A204.1 (cell line): ENCODE measurements around the gene SPANXC.
"Not testable (repeated sequence)": the region's sequence is repeated elsewhere in the genome, so short reads cannot be mapped to it uniquely, and the experiment has no call there.

Source experiments
- FAIRE-seq: peaks from 2 replicates; lab custom pipeline; 2012; peaks lifted over from hg19 to GRCh38; lab: Jason Lieb, UNC

SPANXC gene

GRCh38 chrX:141242417-141242816, at the start of gene SPANXC:
TSS of gene SPANXC (minus strand) at chrX:141242517. CDS start at chrX:141242457, 60 bp downstream.
- not testable (repeated sequence) for FAIRE-seq

- no peak for FAIRE-seq
These were observed 37.2 kb upstream of the SPANXC start for GRCh38 chrX:141279476-141279875.

- no peak for FAIRE-seq
These were observed 36.0 kb upstream of the SPANXC start for GRCh38 chrX:141278306-141278705.

- FAIRE-seq: no peak
These were observed 15.8 kb upstream of the SPANXC start for GRCh38 chrX:141258080-141258479.

- FAIRE-seq: no peak
These were observed 20.7 kb downstream of the SPANXC start for GRCh38 chrX:141221611-141222010.

GRCh38 chrX:141220342-141221008, 21.8 kb downstream of the SPANXC start:
- FAIRE-seq: no peak

- no peak for FAIRE-seq
These were observed 28.1 kb downstream of the SPANXC start for GRCh38 chrX:141214196-141214595.

GRCh38 chrX:141201962-141202361, 40.4 kb downstream of the SPANXC start:
- FAIRE-seq: no peak
